Panc1 (cell line): Measurements from ENCODE around the gene AFF4. TPM values are rescaled to one million over a fixed set of nuclear protein-coding genes. Genes with fewer than 3 reads are reported as not detected.
"Not testable (repeated sequence)": the region's sequence is repeated elsewhere in the genome, so short reads cannot be mapped to it uniquely, and the experiment has no call there.

Experiments
- ATAC-seq: fragments of 200-7000 bp; cut with Tn5 transposase; 2 replicates; pipeline ENCODE4 v1.9.1; 2020; ENCODE audit warnings: mild to moderate bottlenecking, moderate library complexity
- BruUV-seq: library from RNA; stranded (reverse); fragments of 400-500 nt; replicated peaks from 2 replicates; lab custom pipeline; 2021; lab: Mats Ljungman, UMichigan
- CTCF ChIA-PET: fragments of 300-600 bp; sonication (Branson Sonifier 250); formaldehyde crosslinking; loops from one replicate; lab custom pipeline; 2022; ENCODE audit warnings: antibody characterized with exemption; lab: Charles Lee
- POLR2A ChIA-PET: fragments of 300-600 bp; sonication (Branson Sonifier 250); formaldehyde crosslinking; loops from one replicate; lab custom pipeline; 2022; ENCODE audit warnings: antibody characterized with exemption; lab: Charles Lee
- DNase-seq: peaks from one replicate; pipeline ENCODE4 v3.0.0-alpha.2; 2010; ENCODE audit warnings: low read depth, low spot score
- H3K27ac ChIP-seq: 2 replicates; pipeline ENCODE4 v1.5.1; 2011; ENCODE audit warnings: mild to moderate bottlenecking, low read length, inconsistent platforms
- H3K27me3 ChIP-seq: fragments of 200-500 bp; sonication (Bioruptor generic); 2 replicates; pipeline ENCODE4 v1.6.0; 2014; ENCODE audit warnings: low read length, inconsistent platforms; ENCODE audit not compliant: control insufficient read depth, insufficient read depth
- H3K36me3 ChIP-seq: fragments of 200-500 bp; sonication (Bioruptor generic); 2 replicates; pipeline ENCODE4 v1.5.1; 2014; ENCODE audit warnings: inconsistent platforms, mild to moderate bottlenecking, low read length, moderate library complexity; ENCODE audit not compliant: control insufficient read depth, insufficient read depth
- H3K4me1 ChIP-seq: 2 replicates; pipeline ENCODE4 v1.5.1; 2011; ENCODE audit warnings: inconsistent platforms, mild to moderate bottlenecking, low read length, moderate library complexity; ENCODE audit not compliant: control insufficient read depth, insufficient read depth
- H3K4me3 ChIP-seq, 2 experiments: 2 replicates each; pipeline ENCODE4 v1.5.1; 2011 to 2012; ENCODE audit warnings: low read depth in 2 of 2, low read length in 2 of 2, mild to moderate bottlenecking in 2 of 2, inconsistent platforms in 1 of 2, moderate library complexity in 1 of 2
- H3K9me3 ChIP-seq: fragments of 200-500 bp; sonication (Bioruptor generic); 2 replicates; pipeline ENCODE4 v1.5.1; 2014; ENCODE audit warnings: low read depth, mild to moderate bottlenecking, inconsistent platforms, low read length, moderate library complexity; ENCODE audit not compliant: control insufficient read depth, insufficient read depth
- POLR2AphosphoS5 ChIP-seq: IDR thresholded peaks from 2 replicates; pipeline ENCODE4 v1.6.1; 2012; ENCODE audit warnings: mild to moderate bottlenecking, low read depth, low read length, moderate library complexity
- SIN3A ChIP-seq: IDR thresholded peaks from 2 replicates; pipeline ENCODE4 v1.6.1; 2012; ENCODE audit warnings: low read depth, mild to moderate bottlenecking, low read length, moderate library complexity, borderline replicate concordance; ENCODE audit not compliant: insufficient read depth
- TCF7L2 ChIP-seq: IDR thresholded peaks from 2 replicates; pipeline ENCODE4 v1.6.1; 2011; ENCODE audit warnings: mild to moderate bottlenecking, low read depth, low read length, inconsistent platforms
- in situ Hi-C: cut with HindIII; loops from 2 replicates; pipeline ENCODE4 v1.10.0; 2016; ENCODE audit warnings: low sequenced_read_pairs, low pct_unique_long_range_greater_than_20kb
- intact Hi-C: fragments of 100-400 bp; cut with micrococcal nuclease; formaldehyde crosslinking; loops from one replicate; pipeline ENCODE4 v1.10.0; 2022; ENCODE audit not compliant: unreplicated experiment
- total RNA-seq: library from RNA; stranded (reverse); gene quantifications from one replicate; pipeline ENCODE4 v1.2.1, GENCODE V29; 2021; ENCODE audit not compliant: unreplicated experiment
- TF ChIP-seq, protein P1 (sequence below): fragments of 450-650 bp; IDR thresholded peaks from 2 replicates; pipeline ENCODE4 v1.5.1; 2017; ENCODE audit warnings: mild to moderate bottlenecking
- TF ChIP-seq, protein P2 (sequence below), 2 experiments: IDR thresholded peaks; 2 replicates each; pipeline ENCODE4 v1.6.1; 2011 to 2012; ENCODE audit warnings: low read depth in 2 of 2, control low read depth in 1 of 2, low read length in 1 of 2, mild to moderate bottlenecking in 1 of 2, moderate library complexity in 1 of 2; ENCODE audit not compliant: insufficient read depth in 1 of 2

The AFF4 gene
- total RNA-seq, 1 experiment from 2014 or later: 78.3 TPM

DNA sequence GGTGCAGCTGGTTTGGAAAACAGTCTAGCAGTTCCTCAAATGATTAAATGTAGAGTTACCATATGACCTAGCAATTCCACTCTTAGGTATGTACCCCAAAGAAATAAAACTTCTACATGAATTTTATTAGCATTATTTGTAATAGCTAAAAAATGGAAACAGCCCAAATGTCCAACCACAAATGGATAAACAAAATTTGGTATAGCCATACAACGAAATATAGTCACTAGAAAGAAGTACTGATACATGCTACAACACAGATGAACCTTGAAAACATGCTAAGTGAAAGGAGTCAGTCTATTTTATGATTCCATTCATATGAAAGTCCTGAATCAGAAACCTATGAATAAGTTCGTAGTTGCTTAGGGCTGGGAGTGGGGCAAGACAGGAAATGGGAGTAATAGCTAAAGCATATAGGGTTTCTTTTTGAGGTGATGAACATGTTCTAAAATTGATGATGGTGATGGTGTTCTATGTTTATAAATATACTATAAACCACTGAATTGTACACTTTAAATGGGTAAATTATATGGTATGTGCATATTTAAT lies 103.5 kb downstream of the AFF4 start:
- POLR2A ChIA-PET: no interaction called here
- ATAC-seq: no peak

DNA sequence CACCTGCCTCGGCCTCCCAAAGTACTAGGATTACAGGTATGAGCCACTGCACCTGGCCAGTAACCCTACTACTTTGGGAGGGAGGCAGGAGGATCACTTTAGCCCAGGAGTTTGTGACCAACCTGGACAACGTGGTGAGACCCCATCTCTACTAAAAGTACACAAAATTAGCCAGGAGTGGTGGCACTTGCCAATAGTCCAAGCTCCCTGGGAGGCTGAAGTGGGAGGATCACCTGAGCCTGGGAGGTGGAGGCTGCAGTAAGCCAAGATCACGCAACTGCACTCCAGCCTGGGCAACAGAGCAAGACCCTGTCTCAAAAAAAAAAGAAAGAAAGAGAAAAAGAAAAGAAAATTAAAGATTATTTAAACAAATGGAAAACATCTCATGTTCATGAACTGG lies 107.4 kb downstream of the AFF4 start:
- DNase-seq: no peak
- H3K4me1 ChIP-seq: no peaks in the 10 kb centered on the region
- ChIA-PET CTCF (no interaction called here), POLR2A (no interaction called here)
- no peak overlapping the region for H3K27ac ChIP-seq
- in situ Hi-C loops (no loop called here), intact Hi-C loops (no loop called here)
- H3K9me3 ChIP-seq: no peaks in the 10 kb centered on the region
- no peak for ATAC-seq
- no peaks in the 10 kb centered on the region for H3K36me3 ChIP-seq
- no peak for TF ChIP-seq SIN3A
- TF ChIP-seq, protein P1, sequence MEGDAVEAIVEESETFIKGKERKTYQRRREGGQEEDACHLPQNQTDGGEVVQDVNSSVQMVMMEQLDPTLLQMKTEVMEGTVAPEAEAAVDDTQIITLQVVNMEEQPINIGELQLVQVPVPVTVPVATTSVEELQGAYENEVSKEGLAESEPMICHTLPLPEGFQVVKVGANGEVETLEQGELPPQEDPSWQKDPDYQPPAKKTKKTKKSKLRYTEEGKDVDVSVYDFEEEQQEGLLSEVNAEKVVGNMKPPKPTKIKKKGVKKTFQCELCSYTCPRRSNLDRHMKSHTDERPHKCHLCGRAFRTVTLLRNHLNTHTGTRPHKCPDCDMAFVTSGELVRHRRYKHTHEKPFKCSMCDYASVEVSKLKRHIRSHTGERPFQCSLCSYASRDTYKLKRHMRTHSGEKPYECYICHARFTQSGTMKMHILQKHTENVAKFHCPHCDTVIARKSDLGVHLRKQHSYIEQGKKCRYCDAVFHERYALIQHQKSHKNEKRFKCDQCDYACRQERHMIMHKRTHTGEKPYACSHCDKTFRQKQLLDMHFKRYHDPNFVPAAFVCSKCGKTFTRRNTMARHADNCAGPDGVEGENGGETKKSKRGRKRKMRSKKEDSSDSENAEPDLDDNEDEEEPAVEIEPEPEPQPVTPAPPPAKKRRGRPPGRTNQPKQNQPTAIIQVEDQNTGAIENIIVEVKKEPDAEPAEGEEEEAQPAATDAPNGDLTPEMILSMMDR: no peak
- TF ChIP-seq TCF7L2: no peak
- TF ChIP-seq, protein P2, sequence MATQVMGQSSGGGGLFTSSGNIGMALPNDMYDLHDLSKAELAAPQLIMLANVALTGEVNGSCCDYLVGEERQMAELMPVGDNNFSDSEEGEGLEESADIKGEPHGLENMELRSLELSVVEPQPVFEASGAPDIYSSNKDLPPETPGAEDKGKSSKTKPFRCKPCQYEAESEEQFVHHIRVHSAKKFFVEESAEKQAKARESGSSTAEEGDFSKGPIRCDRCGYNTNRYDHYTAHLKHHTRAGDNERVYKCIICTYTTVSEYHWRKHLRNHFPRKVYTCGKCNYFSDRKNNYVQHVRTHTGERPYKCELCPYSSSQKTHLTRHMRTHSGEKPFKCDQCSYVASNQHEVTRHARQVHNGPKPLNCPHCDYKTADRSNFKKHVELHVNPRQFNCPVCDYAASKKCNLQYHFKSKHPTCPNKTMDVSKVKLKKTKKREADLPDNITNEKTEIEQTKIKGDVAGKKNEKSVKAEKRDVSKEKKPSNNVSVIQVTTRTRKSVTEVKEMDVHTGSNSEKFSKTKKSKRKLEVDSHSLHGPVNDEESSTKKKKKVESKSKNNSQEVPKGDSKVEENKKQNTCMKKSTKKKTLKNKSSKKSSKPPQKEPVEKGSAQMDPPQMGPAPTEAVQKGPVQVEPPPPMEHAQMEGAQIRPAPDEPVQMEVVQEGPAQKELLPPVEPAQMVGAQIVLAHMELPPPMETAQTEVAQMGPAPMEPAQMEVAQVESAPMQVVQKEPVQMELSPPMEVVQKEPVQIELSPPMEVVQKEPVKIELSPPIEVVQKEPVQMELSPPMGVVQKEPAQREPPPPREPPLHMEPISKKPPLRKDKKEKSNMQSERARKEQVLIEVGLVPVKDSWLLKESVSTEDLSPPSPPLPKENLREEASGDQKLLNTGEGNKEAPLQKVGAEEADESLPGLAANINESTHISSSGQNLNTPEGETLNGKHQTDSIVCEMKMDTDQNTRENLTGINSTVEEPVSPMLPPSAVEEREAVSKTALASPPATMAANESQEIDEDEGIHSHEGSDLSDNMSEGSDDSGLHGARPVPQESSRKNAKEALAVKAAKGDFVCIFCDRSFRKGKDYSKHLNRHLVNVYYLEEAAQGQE (IDR thresholded peaks at IDR 0.05; ENCODE audit: insufficient read depth in 1 of 2, low read depth in 2 of 2, low read length in 1 of 2): no peak
- TF ChIP-seq POLR2AphosphoS5: no peak
- H3K4me3 ChIP-seq: no peak overlapping the region
- no peaks in the 10 kb centered on the region for H3K27me3 ChIP-seq
- BruUV-seq: no TSS peak

More for the DNA sequence above, 103.5 kb downstream of the AFF4 start:
- DNase-seq: no peak
- Histone ChIP-seq H3K4me3 (no peak overlapping the region), H3K36me3 (no peaks in the 10 kb centered on the region), H3K4me1 (no peaks in the 10 kb centered on the region), H3K9me3 (no peaks in the 10 kb centered on the region), H3K27me3 (no peaks in the 10 kb centered on the region), H3K27ac (no peak overlapping the region)
- no peak for TF ChIP-seq POLR2AphosphoS5
- TF ChIP-seq, protein P1: no peak
- TF ChIP-seq TCF7L2: no peak
- TF ChIP-seq SIN3A: no peak
- TF ChIP-seq, protein P2 (IDR thresholded peaks at IDR 0.05; ENCODE audit: insufficient read depth in 1 of 2, low read depth in 2 of 2, low read length in 1 of 2): no peak
- no TSS peak for BruUV-seq
- intact Hi-C loops (no loop called here), in situ Hi-C loops (no loop called here)
- CTCF ChIA-PET: interaction anchor here (0.6 kb wide), 1 partner anchor 29 kb away, joined by 9 read pairs; the partner anchor contains the start of gene SHROOM1

DNA sequence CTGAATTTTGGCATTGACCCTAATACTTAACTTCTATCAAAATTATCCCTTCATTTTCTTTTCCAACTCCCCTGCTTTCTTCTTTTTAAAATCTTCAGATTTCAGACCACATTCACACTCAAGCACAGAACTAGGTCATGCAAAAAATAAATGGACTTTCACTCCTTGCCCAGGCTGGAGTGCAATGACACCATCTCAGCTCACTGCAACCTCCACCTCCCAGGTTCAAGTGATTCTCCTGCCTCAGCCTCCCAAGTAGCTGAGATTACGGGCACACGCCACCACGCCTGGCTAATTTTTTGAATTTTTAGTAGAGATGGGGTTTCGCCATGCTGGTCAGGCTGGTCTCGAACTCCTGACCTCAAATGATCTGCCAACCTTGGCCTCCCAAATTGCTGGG lies 108.4 kb downstream of the AFF4 start:
- H3K4me3 ChIP-seq, intact Hi-C loops, ATAC-seq, in situ Hi-C loops, H3K27me3 ChIP-seq, H3K9me3 ChIP-seq, H3K4me1 ChIP-seq, H3K36me3 ChIP-seq, POLR2A ChIA-PET, BruUV-seq, H3K27ac ChIP-seq, DNase-seq: not testable (repeated sequence)
- CTCF ChIA-PET: interaction anchor here (0.6 kb wide), 1 partner anchor 13 kb away, joined by 3 read pairs; no protein-coding TSS in a partner anchor
